ENCODE data around the gene TTBK1. TPM values are rescaled to one million over a fixed set of nuclear protein-coding genes. Genes with fewer than 3 reads are reported as not detected.

The TTBK1 gene
- total RNA-seq, 1 donor from 2014 or later, result 1.7 TPM

DNA sequence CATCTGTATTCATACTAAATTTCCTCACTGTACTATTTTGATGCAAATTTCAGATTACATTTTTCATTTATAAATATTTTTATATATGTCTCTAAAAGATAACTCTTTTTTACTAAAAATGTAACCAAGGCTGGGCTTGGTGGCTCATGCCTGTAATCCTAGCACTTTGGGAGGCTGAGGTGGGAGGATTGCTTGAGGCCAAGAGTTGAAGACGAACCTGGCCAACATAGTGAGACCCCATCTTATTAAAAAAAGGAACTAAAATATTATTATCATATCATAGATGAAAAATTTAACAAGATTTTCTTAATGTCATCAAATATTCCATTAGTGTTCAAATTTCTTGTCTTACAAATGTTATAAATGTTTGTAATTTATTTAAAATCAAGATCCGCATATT, 7.4 kb upstream of the TTBK1 start:
- Histone ChIP-seq H3K27me3 (peaks cover 65% of the 10 kb centered on the region), H3K4me3 (no peak overlapping the region), H3K4me1 (no peaks in the 10 kb centered on the region), H3K9me3 (ENCODE audit: low read depth) (no peaks in the 10 kb centered on the region), H3K4me2 (no peak overlapping the region), H3K79me2 (ENCODE audit: low read depth) (no peaks in the 10 kb centered on the region), H3K9ac (no peak overlapping the region), H2AFZ (replicated peaks) (no peak overlapping the region), H3K27ac (no peak overlapping the region), H4K20me1 (ENCODE audit: low read depth) (no peaks in the 10 kb centered on the region), H3F3A (ENCODE audit: low read depth) (no peaks in the 10 kb centered on the region), H3K36me3 (no peaks in the 10 kb centered on the region)
- no peak for DNase-seq (ENCODE audit: low spot score)
- peaks cover 9% of the 10 kb centered on the region for H3K9me3 Mint-ChIP-seq
- no peaks in the 10 kb centered on the region for H3K4me1 Mint-ChIP-seq
- H3K27me3 Mint-ChIP-seq (ENCODE audit: insufficient read depth, low read depth), result peaks cover 30% of the 10 kb centered on the region
- no peak overlapping the region for H3K4me3 Mint-ChIP-seq
- H3K36me3 Mint-ChIP-seq, result no peaks in the 10 kb centered on the region
- H3K27ac Mint-ChIP-seq, result no peak overlapping the region
- TF ChIP-seq CTCF (IDR thresholded peaks at IDR 0.05), result no peak
- TF ChIP-seq EZH2phosphoT487 (IDR thresholded peaks at IDR 0.05), result no peak
- no peak for TF ChIP-seq EZH2 (IDR thresholded peaks at IDR 0.05)

DNA sequence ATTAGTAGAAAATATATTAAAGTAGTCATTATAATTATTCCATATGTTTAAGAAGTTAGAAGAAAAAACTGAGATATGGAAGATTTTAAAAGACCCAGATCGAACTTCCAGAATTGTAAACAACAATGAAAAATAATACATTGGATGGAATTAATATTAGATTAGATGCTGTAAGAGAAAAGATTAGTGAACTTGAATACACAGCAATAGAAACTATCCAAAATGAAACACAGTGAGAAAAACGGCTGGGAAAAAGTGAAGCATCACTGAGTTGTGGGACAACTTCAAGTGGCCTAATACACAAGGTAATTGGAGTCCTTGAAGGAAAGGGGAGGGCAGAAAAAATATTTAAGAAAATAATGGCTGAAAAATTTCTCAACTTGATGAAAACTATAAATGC, 4.2 kb upstream of the TTBK1 start:
- peaks cover 9% of the 10 kb centered on the region for H3K9me3 Mint-ChIP-seq

DNA sequence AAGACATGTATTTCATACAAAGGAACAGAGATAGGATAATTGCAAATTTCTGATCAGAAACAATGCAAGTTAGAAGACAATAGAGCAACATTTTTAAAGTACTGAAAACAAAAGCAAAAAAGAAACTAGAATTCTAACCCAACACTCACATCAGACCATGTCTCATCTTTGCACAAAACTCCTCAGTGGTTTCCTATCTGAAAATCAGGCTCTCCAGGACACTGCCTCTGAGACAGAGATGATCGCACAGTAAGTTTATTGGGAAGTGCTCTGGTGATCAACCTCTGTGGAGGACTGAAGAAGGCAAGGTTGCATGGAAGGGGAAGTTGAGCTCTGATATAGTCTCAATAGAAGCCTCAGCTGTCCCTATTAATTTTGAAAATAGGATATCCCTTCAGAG, 2.3 kb upstream of the TTBK1 start:
- H3K4me3 Mint-ChIP-seq, result no peak overlapping the region
- Histone ChIP-seq H3K9ac (no peak overlapping the region), H3K27me3 (peaks cover 96% of the 10 kb centered on the region), H4K20me1 (ENCODE audit: low read depth) (no peaks in the 10 kb centered on the region), H3K4me1 (no peaks in the 10 kb centered on the region), H3K4me3 (no peak overlapping the region), H2AFZ (replicated peaks) (no peak overlapping the region), H3K4me2 (no peak overlapping the region), H3K79me2 (ENCODE audit: low read depth) (no peaks in the 10 kb centered on the region), H3K36me3 (no peaks in the 10 kb centered on the region), H3F3A (ENCODE audit: low read depth) (peaks cover 2% of the 10 kb centered on the region), H3K27ac (no peak overlapping the region), H3K9me3 (ENCODE audit: low read depth) (no peaks in the 10 kb centered on the region)
- TF ChIP-seq EZH2 (IDR thresholded peaks at IDR 0.05) (no peak), EZH2phosphoT487 (IDR thresholded peaks at IDR 0.05) (no peak), CTCF (IDR thresholded peaks at IDR 0.05) (no peak)
- peaks cover 32% of the 10 kb centered on the region for H3K27me3 Mint-ChIP-seq (ENCODE audit: insufficient read depth, low read depth)
- no peaks in the 10 kb centered on the region for H3K36me3 Mint-ChIP-seq
- H3K9me3 Mint-ChIP-seq, result peaks cover 9% of the 10 kb centered on the region
- no peak for DNase-seq (ENCODE audit: low spot score)
- no peak overlapping the region for H3K27ac Mint-ChIP-seq
- no peaks in the 10 kb centered on the region for H3K4me1 Mint-ChIP-seq

More for the DNA sequence above, 4.2 kb upstream of the TTBK1 start:
- Mint-ChIP-seq H3K27me3 (ENCODE audit: insufficient read depth, low read depth) (peaks cover 34% of the 10 kb centered on the region), H3K4me3 (no peak overlapping the region), H3K4me1 (no peaks in the 10 kb centered on the region), H3K27ac (no peak overlapping the region), H3K36me3 (no peaks in the 10 kb centered on the region)
- no peak overlapping the region for H3K4me3 ChIP-seq
- H3F3A ChIP-seq (ENCODE audit: low read depth), result no peaks in the 10 kb centered on the region
- H3K9me3 ChIP-seq (ENCODE audit: low read depth), result no peaks in the 10 kb centered on the region
- TF ChIP-seq CTCF (IDR thresholded peaks at IDR 0.05) (no peak), EZH2phosphoT487 (IDR thresholded peaks at IDR 0.05) (no peak), EZH2 (IDR thresholded peaks at IDR 0.05) (no peak)
- no peaks in the 10 kb centered on the region for H4K20me1 ChIP-seq (ENCODE audit: low read depth)
- H3K79me2 ChIP-seq (ENCODE audit: low read depth), result no peaks in the 10 kb centered on the region
- H3K36me3 ChIP-seq, result no peaks in the 10 kb centered on the region
- H3K27ac ChIP-seq, result no peak overlapping the region
- H3K4me1 ChIP-seq, result no peaks in the 10 kb centered on the region
- DNase-seq (ENCODE audit: low spot score), result no peak
- peaks cover 80% of the 10 kb centered on the region for H3K27me3 ChIP-seq
- H2AFZ ChIP-seq (replicated peaks), result no peak overlapping the region
- H3K9ac ChIP-seq, result no peak overlapping the region
- no peak overlapping the region for H3K4me2 ChIP-seq

Measured in neural progenitor cell (in vitro differentiated cells).